Measurements from ENCODE around the gene SLC6A12. TPM values are rescaled to one million over a fixed set of nuclear protein-coding genes. Genes with fewer than 3 reads are reported as not detected.

Gene SLC6A12
- total RNA-seq, 2 donors from 2014 or later: 0.16 to 2.5 TPM

GRCh38 chr12:226401-226800 lies 12.4 kb upstream of the SLC6A12 start:
- no peaks in the 10 kb centered on the region for H3K4me1 ChIP-seq
- TF ChIP-seq CTCF (IDR thresholded peaks at IDR 0.05): no peak
- DNase-seq: no peak
- intact Hi-C loops (cut with DNase I): no loop called here
- no peaks in the 10 kb centered on the region for H3K27me3 ChIP-seq
- H3K4me3 ChIP-seq: no peak overlapping the region
- no peak overlapping the region for H3K27ac ChIP-seq
- H3K9ac ChIP-seq (ENCODE audit: low read depth in 2 of 2, low read length in 2 of 2): no peak overlapping the region
- H3K36me3 ChIP-seq: no peaks in the 10 kb centered on the region
- no peaks in the 10 kb centered on the region for H3K9me3 ChIP-seq

GRCh38 chr12:225012-225411 lies 11.1 kb upstream of the SLC6A12 start:
- H3K27ac ChIP-seq: no peak overlapping the region
- no peak overlapping the region for H3K4me3 ChIP-seq
- no peak for TF ChIP-seq CTCF (IDR thresholded peaks at IDR 0.05)
- intact Hi-C loops (cut with DNase I): no loop called here
- no peaks in the 10 kb centered on the region for H3K9me3 ChIP-seq
- no peak overlapping the region for H3K9ac ChIP-seq (ENCODE audit: low read depth in 2 of 2, low read length in 2 of 2)
- DNase-seq: no peak
- H3K36me3 ChIP-seq: no peaks in the 10 kb centered on the region
- no peaks in the 10 kb centered on the region for H3K4me1 ChIP-seq
- no peaks in the 10 kb centered on the region for H3K27me3 ChIP-seq

- no peak for TF ChIP-seq CTCF (IDR thresholded peaks at IDR 0.05)
- intact Hi-C loops (cut with DNase I): no loop called here
- no peak overlapping the region for H3K27ac ChIP-seq
- H3K36me3 ChIP-seq: no peaks in the 10 kb centered on the region
- no peaks in the 10 kb centered on the region for H3K4me1 ChIP-seq
- DNase-seq: no peak
- H3K9me3 ChIP-seq: no peaks in the 10 kb centered on the region
- no peak overlapping the region for H3K4me3 ChIP-seq
- no peaks in the 10 kb centered on the region for H3K27me3 ChIP-seq
- no peak overlapping the region for H3K9ac ChIP-seq (ENCODE audit: low read depth in 2 of 2, low read length in 2 of 2)
Measured at GRCh38 chr12:224330-224729, 10.4 kb upstream of the SLC6A12 start.

DNA sequence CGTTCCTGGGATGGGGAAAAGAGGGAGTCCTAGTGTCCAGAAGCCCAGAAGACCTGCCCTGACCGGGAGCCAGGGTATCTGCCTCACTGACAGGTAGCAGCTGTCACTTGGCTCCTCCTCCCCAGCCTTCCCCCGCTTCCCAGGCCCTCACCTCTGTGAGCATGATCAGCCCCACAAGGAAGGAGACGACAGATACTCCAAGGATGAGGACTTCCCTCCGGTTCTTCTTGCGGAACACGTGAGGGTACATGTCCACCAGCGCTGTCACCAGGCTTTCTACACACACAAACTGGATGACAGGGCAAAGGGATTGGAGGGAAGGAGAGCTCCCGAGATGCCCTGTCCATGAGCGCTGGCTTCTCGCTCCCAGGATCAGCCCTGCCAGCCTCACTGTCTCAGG lies 9.9 kb upstream of the SLC6A12 start:
- Histone ChIP-seq H3K9me3 (no peaks in the 10 kb centered on the region), H3K4me1 (no peaks in the 10 kb centered on the region), H3K27ac (no peak overlapping the region), H3K36me3 (no peaks in the 10 kb centered on the region), H3K27me3 (no peaks in the 10 kb centered on the region), H3K4me3 (no peak overlapping the region), H3K9ac (ENCODE audit: low read depth in 2 of 2, low read length in 2 of 2) (no peak overlapping the region)
- DNase-seq: no peak
- no peak for TF ChIP-seq CTCF (IDR thresholded peaks at IDR 0.05)
- intact Hi-C loops (cut with DNase I): no loop called here

DNA sequence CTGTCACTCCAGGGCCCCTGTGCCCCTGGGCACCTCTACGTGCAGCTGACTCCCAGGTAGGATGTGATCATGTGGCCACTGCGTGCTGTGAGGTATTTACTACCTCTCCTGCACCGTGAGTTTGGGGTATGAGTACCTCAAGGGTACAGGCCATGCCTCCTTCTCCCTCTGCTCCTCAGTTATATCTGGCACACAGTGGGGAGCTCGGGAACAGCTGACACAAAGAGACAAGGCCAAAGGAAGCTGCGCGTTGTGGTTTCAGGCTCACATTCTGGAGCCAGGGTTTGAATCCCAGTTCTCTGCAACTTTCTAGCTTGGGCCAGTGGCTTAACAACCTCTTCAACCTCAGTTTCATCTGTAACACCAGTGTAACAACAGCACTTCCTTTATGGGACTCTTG lies 7.8 kb upstream of the SLC6A12 start:
- Histone ChIP-seq H3K27me3 (no peaks in the 10 kb centered on the region), H3K9me3 (no peaks in the 10 kb centered on the region), H3K27ac (no peak overlapping the region), H3K4me1 (no peaks in the 10 kb centered on the region), H3K4me3 (no peak overlapping the region), H3K9ac (ENCODE audit: low read depth in 2 of 2, low read length in 2 of 2) (no peak overlapping the region), H3K36me3 (no peaks in the 10 kb centered on the region)
- intact Hi-C loops (cut with DNase I): no loop called here
- TF ChIP-seq CTCF (IDR thresholded peaks at IDR 0.05): no peak
- no peak for DNase-seq
